HG03103 (cell line): Measurements from ENCODE around the gene ERCC6L2.

Experiments
- ATAC-seq: cut with Tn5 transposase; IDR thresholded peaks from one replicate; pipeline ENCODE4 v1.9.1; 2021; ENCODE audit warnings: low read depth; ENCODE audit not compliant: unreplicated experiment

Gene ERCC6L2

GRCh38 chr9:95971815-95972214, 96.3 kb downstream of the ERCC6L2 start:
- ATAC-seq, result no peak

- ATAC-seq, result no peak
Observed at GRCh38 chr9:95974389-95974788, 98.9 kb downstream of the ERCC6L2 start.

DNA sequence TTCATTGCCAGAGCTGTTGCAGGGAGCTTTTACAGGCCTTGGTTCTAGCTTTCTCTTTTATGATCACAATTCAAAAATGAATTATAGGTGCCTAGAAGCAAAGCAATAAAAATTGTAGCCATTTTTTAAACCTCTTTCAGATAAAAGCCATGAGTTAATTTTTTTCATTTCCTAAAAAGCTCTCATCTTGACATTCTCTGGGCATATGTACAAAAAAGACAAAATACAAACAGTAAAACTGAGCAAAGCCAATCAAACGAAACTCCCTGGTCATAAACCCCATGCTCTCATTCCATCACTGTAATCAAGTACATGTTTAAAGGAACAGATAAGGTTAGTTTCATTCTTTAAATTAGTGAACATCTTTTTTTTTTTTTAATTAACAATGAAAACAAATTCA, 101.9 kb downstream of the ERCC6L2 start:
- no peak for ATAC-seq

DNA sequence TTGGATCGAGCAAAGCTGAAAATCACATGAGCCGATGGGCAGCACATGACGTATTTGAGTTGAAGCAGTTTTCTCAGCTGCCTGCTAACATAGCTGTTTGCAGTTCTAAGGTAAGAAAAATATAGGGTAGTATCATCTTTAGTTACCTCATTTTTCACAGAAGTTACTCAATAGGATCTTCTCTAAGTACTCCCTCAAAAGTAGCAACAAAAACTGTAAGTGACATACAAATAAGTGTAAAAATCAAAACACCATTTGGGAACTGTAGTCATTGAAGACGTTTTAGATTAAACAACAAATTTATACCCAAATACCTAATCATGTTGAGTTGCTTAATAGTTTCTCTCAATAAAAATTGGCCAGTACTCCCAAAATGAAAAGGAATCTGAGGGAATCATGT, 102.6 kb downstream of the ERCC6L2 start:
- ATAC-seq, result no peak

DNA sequence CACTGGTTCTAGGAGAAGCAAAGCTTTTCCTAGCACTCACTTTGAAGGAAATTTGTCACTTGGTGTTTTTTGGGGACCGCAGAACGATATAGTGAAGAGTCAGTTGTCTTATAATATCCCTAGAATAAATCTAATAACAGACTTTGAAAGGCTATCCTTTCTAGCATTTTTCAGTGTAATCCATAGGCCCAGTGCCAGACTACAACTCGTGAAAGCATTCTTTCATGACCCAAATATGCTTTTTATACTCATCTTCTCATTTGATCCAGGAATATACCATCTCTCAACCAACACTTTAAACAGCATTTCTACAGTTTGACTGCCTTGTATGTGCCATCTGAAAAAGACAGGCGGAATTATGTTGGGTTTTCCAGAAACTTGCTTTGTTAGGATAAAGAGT, 104.0 kb downstream of the ERCC6L2 start:
- no peak for ATAC-seq

- no peak for ATAC-seq
Observed at GRCh38 chr9:95980262-95981125, 105.0 kb downstream of the ERCC6L2 start.

DNA sequence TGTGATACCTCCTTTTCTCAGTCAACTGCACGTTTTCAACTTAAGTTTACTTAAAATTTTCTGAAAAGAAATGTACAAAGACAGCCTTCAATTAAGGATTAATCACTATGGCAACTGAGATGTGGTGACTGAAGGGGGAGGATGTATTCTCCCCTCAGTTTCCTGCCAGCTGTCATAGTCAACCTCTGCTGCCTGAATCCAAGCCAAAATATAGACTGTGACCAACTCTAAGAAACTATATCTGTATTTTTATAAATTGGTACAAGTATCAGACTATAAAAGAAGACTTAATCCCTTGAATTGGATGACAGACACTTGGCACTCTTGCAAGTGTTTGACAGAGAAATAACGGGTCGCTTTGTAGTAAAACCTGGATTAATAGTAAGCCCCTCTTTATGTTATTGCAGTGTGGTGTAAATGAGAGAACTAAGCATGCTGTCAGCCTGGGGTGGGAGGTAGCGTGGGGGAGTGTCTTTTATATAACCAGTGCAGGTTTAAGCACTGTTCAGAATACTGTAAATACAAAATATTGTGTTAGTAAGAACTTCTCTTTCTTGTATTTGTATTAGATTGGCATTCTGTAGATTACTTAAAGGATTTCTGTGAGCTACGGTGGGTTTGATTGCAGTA, 106.4 kb downstream of the ERCC6L2 start:
- ATAC-seq, result no peak

GRCh38 chr9:95985440-95986055, 110.1 kb downstream of the ERCC6L2 start:
- no peak for ATAC-seq

- no peak for ATAC-seq
Observed at GRCh38 chr9:95989297-95989696, 113.8 kb downstream of the ERCC6L2 start.

DNA sequence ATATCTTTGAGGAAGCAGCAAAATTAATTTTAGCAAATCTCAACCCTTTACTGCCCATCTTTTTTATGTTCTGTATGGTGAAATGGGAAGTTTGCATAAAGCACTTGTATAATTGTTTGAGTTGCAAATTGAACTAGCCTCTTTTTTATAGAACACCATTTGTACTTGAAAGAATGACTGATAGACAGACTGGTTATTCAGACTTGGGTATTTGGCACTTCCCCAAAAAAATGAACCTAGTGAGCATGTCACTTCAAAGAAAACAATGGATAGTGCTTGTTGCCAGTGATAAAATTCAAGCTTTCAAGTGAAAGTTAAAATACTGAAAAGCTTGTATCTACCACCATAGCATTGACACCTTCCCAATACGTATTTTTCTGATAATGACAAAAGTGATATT, 115.8 kb downstream of the ERCC6L2 start:
- ATAC-seq, result no peak

GRCh38 chr9:95992536-95992935, 117.0 kb downstream of the ERCC6L2 start:
- no peak for ATAC-seq

DNA sequence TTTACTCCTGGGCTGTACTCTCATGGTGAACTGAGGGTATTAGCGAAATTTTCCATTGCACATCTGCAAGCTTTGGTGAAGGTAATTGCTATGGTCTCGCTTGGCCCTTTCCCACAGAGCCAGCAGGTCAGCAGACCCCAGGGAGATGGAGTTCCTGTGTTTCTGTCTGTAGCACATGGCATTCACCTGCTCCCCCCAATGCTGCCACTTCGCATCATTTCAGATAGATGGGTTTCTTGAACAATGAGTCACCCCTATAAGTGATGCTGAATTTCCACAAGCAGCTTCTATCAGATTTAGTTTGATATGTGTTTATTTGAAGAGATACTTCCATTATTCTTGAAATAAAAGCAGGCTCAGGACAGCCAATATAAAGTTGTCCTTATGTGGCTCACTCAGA, 117.8 kb downstream of the ERCC6L2 start:
- no peak for ATAC-seq

DNA sequence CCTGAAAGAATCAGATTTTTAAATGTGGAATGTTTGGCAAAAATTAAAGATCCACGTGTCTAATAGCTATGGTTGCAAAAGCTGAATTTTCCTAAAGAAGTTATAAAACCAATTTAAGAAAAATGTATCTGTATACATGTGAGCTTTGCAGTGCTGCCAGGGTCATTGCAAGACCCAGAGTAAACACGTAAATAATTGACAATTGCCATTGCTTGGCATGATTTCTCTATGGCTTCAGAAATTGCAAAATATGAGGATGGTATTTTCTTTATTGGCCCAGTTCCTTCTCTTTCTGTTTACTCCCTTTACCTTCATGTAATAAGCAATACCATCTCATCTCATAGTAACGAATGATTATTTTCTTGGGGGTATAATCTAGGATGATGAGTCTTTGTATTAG, 123.9 kb downstream of the ERCC6L2 start:
- ATAC-seq, result no peak

DNA sequence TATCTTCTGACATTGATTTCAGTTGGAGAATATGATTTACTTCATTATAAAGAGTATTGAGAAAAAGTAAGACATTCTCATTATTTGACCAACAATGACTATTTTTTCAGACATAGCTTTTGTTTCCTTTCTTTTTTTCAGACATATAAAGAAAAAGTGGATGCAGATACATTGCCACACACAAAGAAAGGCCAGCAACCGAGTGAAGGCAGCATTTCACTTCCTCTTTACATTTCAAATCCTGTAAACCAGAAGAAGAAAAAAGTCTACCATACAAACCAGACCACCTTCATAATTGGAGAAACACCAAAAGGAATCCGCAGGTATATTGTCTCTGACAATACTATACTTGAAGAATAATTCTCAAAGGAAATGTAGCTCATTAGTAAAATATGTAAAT, 128.9 kb downstream of the ERCC6L2 start:
- ATAC-seq, result no peak

- no peak for ATAC-seq
Observed at GRCh38 chr9:96006296-96006879, 130.9 kb downstream of the ERCC6L2 start.

- no peak for ATAC-seq
Observed at GRCh38 chr9:96006961-96007360, 131.5 kb downstream of the ERCC6L2 start.

DNA sequence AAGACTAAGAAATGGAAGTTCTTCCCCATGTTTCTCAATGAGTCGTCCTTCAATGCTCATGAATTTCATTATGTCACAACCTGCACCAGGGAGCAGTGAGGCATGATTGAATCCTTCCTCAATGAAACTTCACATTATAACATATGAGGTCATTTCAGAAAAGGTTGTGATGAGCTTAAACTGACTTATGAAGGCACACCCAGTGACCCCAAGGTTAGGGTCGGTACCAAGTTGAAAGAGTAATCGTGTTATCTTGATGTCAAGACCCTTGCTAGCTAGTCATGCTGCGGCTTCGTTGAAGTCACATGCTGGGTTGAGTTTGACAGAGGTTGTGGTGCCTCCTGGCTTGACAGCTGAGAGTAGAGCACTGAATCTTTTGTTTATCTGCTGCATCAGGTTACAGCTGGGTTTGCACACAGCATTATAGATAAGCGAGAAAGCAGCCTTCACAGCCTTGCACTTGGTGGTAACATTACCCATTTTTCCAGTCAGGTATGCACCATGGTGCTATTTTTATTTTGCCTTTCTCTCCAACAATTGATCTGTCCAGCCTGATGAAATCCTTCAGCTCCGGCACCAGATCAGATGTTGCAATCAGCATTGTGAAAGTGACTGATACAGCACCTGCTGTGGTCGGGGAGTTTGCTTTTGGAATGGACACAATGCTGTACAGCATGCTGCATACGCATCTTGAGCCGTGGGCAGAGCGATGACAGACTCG, 133.2 kb downstream of the ERCC6L2 start:
- ATAC-seq, result no peak

DNA sequence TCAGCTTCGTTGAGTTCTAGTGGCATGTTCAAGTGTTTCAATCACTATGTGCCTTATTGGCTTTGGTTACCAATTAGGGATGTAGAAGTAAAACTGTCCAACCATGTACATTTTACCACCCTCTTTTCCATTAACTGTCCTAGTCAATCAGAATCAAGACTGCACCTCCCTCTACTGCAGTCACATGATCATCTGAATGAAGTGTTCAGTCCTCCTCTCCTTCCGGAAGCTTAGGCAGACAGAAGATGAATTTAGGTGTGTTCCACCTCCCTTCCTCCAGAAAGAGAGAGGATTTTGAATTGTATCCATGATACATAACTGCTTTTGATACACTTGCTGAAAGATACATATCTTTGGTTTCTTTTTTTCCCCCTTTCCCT, 133.7 kb downstream of the ERCC6L2 start:
- ATAC-seq, result no peak

DNA sequence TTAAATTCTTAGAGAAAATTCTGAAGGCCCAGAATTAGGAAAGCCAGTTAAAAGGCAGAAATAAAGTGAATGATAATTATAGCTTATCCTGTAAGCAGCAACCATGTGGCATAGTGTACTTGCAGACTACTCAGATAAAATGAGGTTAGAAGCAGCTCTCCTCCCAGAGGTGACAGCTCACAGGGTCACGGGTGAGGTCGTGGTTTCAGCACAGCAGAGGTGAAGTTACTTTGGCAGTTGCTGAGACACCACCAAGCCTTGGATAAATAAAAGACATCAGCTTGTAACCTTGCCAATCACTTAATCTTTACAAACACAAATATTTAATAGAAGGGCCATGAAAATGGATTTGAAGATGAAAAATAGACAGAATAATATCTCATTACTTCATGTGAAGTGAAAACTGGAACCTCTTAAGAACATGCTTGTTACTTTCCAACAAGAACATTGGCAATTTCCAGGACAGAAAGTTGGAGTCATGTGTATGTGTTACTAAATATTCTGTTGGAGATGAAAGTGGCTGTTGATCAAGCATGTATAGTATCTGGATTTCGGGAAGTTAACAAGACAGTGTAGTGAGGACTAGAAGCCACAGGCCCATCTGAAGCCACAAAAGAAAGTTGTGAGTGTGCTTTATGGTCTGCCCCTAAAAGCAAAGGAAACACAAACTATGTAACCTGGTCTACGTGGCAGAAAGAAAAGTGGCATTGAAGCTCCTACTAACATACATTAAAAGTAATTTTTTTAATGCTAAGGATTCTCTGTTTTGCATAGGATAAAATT, 134.4 kb downstream of the ERCC6L2 start:
- no peak for ATAC-seq

- ATAC-seq, result no peak
Observed at GRCh38 chr9:96014078-96014477, 138.6 kb downstream of the ERCC6L2 start.
